Measurements from ENCODE around the gene IRX2.

DNA sequence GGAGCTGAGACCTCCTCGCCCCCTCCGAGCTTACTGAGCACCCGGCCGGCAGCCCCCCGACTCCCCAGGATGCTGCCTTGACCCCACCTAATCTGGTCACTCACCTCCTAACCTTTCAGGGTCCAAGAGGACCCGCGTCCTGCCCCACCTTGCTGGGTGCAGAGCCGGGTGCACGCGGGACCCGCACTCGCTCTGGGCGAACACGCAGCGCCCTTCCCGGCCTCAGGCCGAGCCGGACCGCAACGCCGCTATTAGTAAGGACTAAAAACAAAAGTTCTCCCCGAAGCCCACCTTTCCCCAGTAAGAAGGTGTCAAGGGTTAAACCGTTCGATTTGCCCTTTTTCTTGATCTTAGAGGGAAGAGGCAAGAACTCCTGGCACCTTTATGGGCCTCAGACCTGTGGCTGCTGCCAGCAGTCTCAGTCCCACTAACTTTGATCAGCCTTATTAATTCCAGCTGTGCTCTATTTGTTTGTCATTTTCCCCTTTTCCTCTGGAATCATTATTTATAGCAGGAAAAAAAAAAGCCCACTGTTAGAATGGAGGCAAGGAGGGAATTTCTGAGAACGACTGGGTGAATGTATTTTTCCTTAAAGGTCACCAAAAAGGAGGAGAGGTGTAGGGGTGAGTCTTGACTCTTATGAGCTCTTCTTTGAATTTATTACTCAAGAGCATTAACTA is 10.5 kb downstream of the IRX2 start:
- TF ChIP-seq EP300 (conservative IDR thresholded peaks at IDR 0.05; ENCODE audit: poor library complexity, severe bottlenecking) (no peak), RAD21 (conservative IDR thresholded peaks at IDR 0.05) (no peak)
- TF ChIP-seq, protein P1, sequence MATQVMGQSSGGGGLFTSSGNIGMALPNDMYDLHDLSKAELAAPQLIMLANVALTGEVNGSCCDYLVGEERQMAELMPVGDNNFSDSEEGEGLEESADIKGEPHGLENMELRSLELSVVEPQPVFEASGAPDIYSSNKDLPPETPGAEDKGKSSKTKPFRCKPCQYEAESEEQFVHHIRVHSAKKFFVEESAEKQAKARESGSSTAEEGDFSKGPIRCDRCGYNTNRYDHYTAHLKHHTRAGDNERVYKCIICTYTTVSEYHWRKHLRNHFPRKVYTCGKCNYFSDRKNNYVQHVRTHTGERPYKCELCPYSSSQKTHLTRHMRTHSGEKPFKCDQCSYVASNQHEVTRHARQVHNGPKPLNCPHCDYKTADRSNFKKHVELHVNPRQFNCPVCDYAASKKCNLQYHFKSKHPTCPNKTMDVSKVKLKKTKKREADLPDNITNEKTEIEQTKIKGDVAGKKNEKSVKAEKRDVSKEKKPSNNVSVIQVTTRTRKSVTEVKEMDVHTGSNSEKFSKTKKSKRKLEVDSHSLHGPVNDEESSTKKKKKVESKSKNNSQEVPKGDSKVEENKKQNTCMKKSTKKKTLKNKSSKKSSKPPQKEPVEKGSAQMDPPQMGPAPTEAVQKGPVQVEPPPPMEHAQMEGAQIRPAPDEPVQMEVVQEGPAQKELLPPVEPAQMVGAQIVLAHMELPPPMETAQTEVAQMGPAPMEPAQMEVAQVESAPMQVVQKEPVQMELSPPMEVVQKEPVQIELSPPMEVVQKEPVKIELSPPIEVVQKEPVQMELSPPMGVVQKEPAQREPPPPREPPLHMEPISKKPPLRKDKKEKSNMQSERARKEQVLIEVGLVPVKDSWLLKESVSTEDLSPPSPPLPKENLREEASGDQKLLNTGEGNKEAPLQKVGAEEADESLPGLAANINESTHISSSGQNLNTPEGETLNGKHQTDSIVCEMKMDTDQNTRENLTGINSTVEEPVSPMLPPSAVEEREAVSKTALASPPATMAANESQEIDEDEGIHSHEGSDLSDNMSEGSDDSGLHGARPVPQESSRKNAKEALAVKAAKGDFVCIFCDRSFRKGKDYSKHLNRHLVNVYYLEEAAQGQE (IDR thresholded peaks at IDR 0.05; ENCODE audit: borderline replicate concordance): no peak

Measured in neural cell (in vitro differentiated cells).